Vagina (tissue), 2 donors: Measurements from ENCODE around the gene SUPT5H.

ENCODE experiments used
- CTCF ChIP-seq, 3 experiments: fragments of 450-650 bp in 2 of 3; fragments of 200-600 bp in 1 of 3; sonication (generic) in 1 of 3; IDR thresholded peaks; one replicate each; pipeline ENCODE4 v1.5.1; 2017 to 2019; ENCODE audit warnings: antibody characterized with exemption in 3 of 3, mild to moderate bottlenecking in 2 of 3, moderate library complexity in 2 of 3
- POLR2A ChIP-seq, 2 donors: fragments of 450-650 bp; IDR thresholded peaks; one replicate each; pipeline ENCODE4 v1.6.1; 2017; ENCODE audit warnings: antibody characterized with exemption in 2 of 2, mild to moderate bottlenecking in 2 of 2, moderate library complexity in 2 of 2
- POLR2AphosphoS5 ChIP-seq, 2 donors: sonication (generic); formaldehyde crosslinking; IDR thresholded peaks; one replicate each; pipeline ENCODE4 v1.9.0; 2017; ENCODE audit warnings: antibody characterized with exemption in 2 of 2, mild to moderate bottlenecking in 2 of 2, low read depth in 1 of 2; ENCODE audit not compliant: insufficient read depth in 1 of 2

- TF ChIP-seq CTCF (IDR thresholded peaks at IDR 0.05) = no peak
- TF ChIP-seq POLR2A (IDR thresholded peaks at IDR 0.05) = no peak
- peak in 1 of 2 donors; percentile 21 for TF ChIP-seq POLR2AphosphoS5 (IDR thresholded peaks at IDR 0.05; ENCODE audit: insufficient read depth in 1 of 2, low read depth in 1 of 2)
Observed at GRCh38 chr19:39411081-39411831, 34.1 kb upstream of the SUPT5H start.
